Upper lobe of left lung (tissue), 6 donors: ENCODE data around the gene ERGIC1. TPM values are rescaled to one million over a fixed set of nuclear protein-coding genes. Genes with fewer than 3 reads are reported as not detected.

ENCODE experiments used
- ATAC-seq, 2 donors: fragments of 200-7000 bp; cut with Tn5 transposase; one replicate each; pipeline ENCODE4 v1.9.1; 2022; ENCODE audit warnings: mild to moderate bottlenecking in 2 of 2, moderate library complexity in 2 of 2; ENCODE audit not compliant: low FRiP score in 2 of 2
- DNase-seq, 2 donors: peaks; one replicate each; pipeline ENCODE4 v3.0.0-alpha.2; 2019 to 2020
- H3K27ac ChIP-seq, 4 donors: fragments of 200-600 bp; sonication (generic); one replicate each; pipeline ENCODE4 v1.5.1; 2016 to 2019
- H3K27me3 ChIP-seq, 4 donors: fragments of 200-600 bp; sonication (generic); one replicate each; pipeline ENCODE4 v1.5.1; 2017 to 2019
- H3K36me3 ChIP-seq, 4 donors: fragments of 200-600 bp; sonication (generic); one replicate each; pipeline ENCODE4 v1.5.1; 2016 to 2019
- H3K4me1 ChIP-seq, 4 donors: fragments of 200-600 bp; sonication (generic); one replicate each; pipeline ENCODE4 v1.5.1; 2018 to 2019
- H3K4me3 ChIP-seq, 4 donors: fragments of 200-600 bp; sonication (generic); one replicate each; pipeline ENCODE4 v1.5.1; 2017 to 2019; ENCODE audit warnings: mild to moderate bottlenecking in 2 of 4, moderate library complexity in 1 of 4
- H3K9me3 ChIP-seq, 4 donors: fragments of 200-600 bp; sonication (generic); one replicate each; pipeline ENCODE4 v1.5.1; 2018 to 2019
- CTCF ChIP-seq, 6 experiments: fragments of 450-650 bp in 4 of 6; fragments of 200-600 bp in 2 of 6; sonication (generic) in 2 of 6; IDR thresholded peaks; one replicate each; pipeline ENCODE4 v1.5.1; 2016 to 2019; ENCODE audit warnings: antibody characterized with exemption in 6 of 6
- EP300 ChIP-seq, 4 donors: sonication (generic); formaldehyde crosslinking; IDR thresholded peaks; one replicate each; pipeline ENCODE4 v1.5.1; 2017; ENCODE audit warnings: antibody characterized with exemption in 4 of 4, control low read depth in 2 of 4
- POLR2A ChIP-seq, 4 donors: fragments of 450-650 bp; IDR thresholded peaks; one replicate each; pipeline ENCODE4 v1.5.1; 2016 to 2017; ENCODE audit warnings: antibody characterized with exemption in 4 of 4, mild to moderate bottlenecking in 2 of 4
- POLR2AphosphoS5 ChIP-seq, 2 donors: sonication (generic); formaldehyde crosslinking; IDR thresholded peaks; one replicate each; pipeline ENCODE4 v1.5.1; 2017; ENCODE audit warnings: antibody characterized with exemption in 2 of 2
- WGBS, 2 donors: methylation state at CpG; one replicate each; pipeline ENCODE4 v1.1.5; 2017 to 2018; 5-methylcytosine and 5-hydroxymethylcytosine counted together
- total RNA-seq, 6 donors: library from RNA; depleted of rRNA in 4 of 6; stranded (reverse); fragments of >200 nt in 4 of 6; gene quantifications; one replicate each; pipeline versions ENCODE4 v1.1.0 to v1.2.1, GENCODE V29; 2016 to 2021
- donor health status: DM: no; HTN: no; CAD: no; lungs with moderate emphysema.
- donor health status: DM: no; HTN: yes; CAD: no; lungs with severe emphysema.

ERGIC1 gene
- total RNA-seq, 6 donors from 2014 or later = 158 to 225 (median 173) TPM

GRCh38 chr5:172840432-172841154 is 6.5 kb downstream of the ERGIC1 start:
- Histone ChIP-seq H3K36me3 (peaks cover 0 to 14% (median 0%) of the 10 kb centered on the region in 4 donors), H3K4me1 (peaks cover 41 to 54% (median 44%) of the 10 kb centered on the region in 4 donors), H3K27ac (peak overlapping the region in 3 of 4 donors; percentile 11 to 62 (median 54)), H3K27me3 (no peaks in the 10 kb centered on the region), H3K9me3 (no peaks in the 10 kb centered on the region), H3K4me3 (no peak overlapping the region)
- ATAC-seq (no peak), DNase-seq (peak in 1 of 2 donors; percentile 43)
- 76 to 85% methylated on average over 9 to 12 of the region's 12 CpGs for WGBS, 2 donors
- TF ChIP-seq POLR2AphosphoS5 (IDR thresholded peaks at IDR 0.05) = no peak
- no peak for TF ChIP-seq CTCF (IDR thresholded peaks at IDR 0.05)
- no peak for TF ChIP-seq POLR2A (IDR thresholded peaks at IDR 0.05)
- no peak for TF ChIP-seq EP300 (IDR thresholded peaks at IDR 0.05)

DNA sequence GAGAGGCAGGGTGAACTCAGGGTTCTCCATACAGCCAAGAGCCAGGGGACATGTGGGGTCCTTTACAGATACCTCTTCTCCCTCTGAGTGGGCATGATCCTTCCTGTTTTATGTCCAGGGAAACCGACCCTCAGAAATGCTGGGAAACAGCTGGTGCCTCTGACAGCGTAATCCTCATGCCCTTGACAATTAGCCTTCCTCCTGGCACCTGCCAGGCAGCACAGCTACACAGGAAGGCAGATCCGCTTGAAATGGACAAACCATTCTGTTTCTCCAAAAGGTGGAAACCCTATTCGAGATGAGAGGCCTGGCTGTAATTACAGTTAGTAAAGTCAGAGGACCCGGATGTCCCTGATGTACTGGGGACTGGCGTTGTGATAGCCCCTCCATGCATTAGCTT is 7.2 kb downstream of the ERGIC1 start:
- TF ChIP-seq CTCF (IDR thresholded peaks at IDR 0.05) = no peak
- TF ChIP-seq EP300 (IDR thresholded peaks at IDR 0.05) = no peak
- TF ChIP-seq POLR2AphosphoS5 (IDR thresholded peaks at IDR 0.05) = no peak
- no peak for TF ChIP-seq POLR2A (IDR thresholded peaks at IDR 0.05)
- H3K36me3 ChIP-seq = peaks cover 0 to 14% (median 0%) of the 10 kb centered on the region in 4 donors
- H3K4me1 ChIP-seq = peaks cover 40 to 53% (median 45%) of the 10 kb centered on the region in 4 donors
- no peaks in the 10 kb centered on the region for H3K27me3 ChIP-seq
- DNase-seq = no peak
- H3K9me3 ChIP-seq = no peaks in the 10 kb centered on the region
- 63 to 72% methylated on average over 6 of the region's 6 CpGs for WGBS, 2 donors
- H3K27ac ChIP-seq = peak overlapping the region in 3 of 4 donors; percentile 25 to 40 (median 32)
- ATAC-seq = no peak
- no peak overlapping the region for H3K4me3 ChIP-seq

DNA sequence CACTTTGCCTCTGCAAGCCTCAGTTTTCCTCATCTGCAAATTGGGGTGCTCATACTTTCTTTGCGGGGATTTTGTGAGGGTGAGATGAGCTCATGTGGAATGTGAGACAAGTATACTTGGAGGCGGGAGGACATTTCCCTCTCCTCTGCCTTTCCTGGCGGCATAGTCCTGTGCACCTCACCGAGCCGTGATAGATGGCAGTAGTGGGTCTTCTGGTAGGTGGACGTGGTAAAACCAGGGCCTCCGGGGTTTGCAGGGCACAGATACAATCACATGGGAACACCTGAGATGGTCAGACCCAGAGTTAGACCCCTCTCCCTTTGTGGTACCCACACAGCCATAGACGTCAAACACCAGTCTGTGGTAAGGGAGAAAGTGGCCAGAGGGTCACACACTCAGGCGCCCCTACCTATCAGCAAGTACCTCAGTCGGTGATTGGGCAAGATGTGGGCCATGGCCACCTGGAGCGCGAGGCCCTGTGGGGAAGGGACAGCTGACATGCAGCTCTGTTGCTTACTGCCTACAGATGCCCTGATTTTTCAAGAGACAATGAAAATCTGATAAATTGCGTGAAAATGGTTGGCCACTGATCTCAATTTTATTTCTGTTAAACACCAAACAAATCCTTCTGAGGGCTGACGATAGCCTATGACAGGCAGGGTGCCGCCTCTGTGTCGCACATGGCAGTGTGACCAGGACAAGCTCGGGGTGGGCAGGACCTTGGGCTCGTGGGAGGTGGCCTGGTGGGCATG is 9.9 kb downstream of the ERGIC1 start:
- Histone ChIP-seq H3K36me3 (peaks cover 0 to 14% (median 0%) of the 10 kb centered on the region in 4 donors), H3K27ac (peak overlapping the region in 3 of 4 donors; percentile 8 to 43 (median 8)), H3K9me3 (no peaks in the 10 kb centered on the region), H3K4me3 (no peak overlapping the region), H3K4me1 (peaks cover 36 to 57% (median 46%) of the 10 kb centered on the region in 4 donors), H3K27me3 (no peaks in the 10 kb centered on the region)
- ATAC-seq = no peak
- DNase-seq = no peak
- 93 to 95% methylated on average over 17 to 18 of the region's 18 CpGs for WGBS, 2 donors
- TF ChIP-seq CTCF (IDR thresholded peaks at IDR 0.05) (no peak), EP300 (IDR thresholded peaks at IDR 0.05) (no peak), POLR2AphosphoS5 (IDR thresholded peaks at IDR 0.05) (no peak), POLR2A (IDR thresholded peaks at IDR 0.05) (no peak)

DNA sequence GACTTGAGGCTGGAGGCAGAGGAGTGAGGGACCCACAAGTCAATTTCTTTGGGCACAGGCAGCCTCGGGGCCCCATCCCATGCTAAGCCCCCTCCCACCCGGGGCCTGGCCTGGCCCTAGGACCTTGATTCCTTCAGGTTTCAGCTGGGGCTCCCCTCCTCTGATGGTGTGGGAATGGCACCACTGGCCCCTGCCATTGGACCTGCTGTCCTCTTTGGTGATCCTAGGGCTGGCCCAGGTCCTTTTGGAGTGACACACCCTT is 10.5 kb downstream of the ERGIC1 start:
- Histone ChIP-seq H3K36me3 (peaks cover 0 to 14% (median 0%) of the 10 kb centered on the region in 4 donors), H3K27me3 (no peaks in the 10 kb centered on the region), H3K27ac (peak overlapping the region in 2 of 4 donors; percentile 8 to 43), H3K4me3 (no peak overlapping the region), H3K4me1 (peaks cover 42 to 60% (median 50%) of the 10 kb centered on the region in 4 donors), H3K9me3 (no peaks in the 10 kb centered on the region)
- no peak for ATAC-seq
- TF ChIP-seq POLR2A (IDR thresholded peaks at IDR 0.05) = no peak
- no peak for TF ChIP-seq CTCF (IDR thresholded peaks at IDR 0.05)
- TF ChIP-seq EP300 (IDR thresholded peaks at IDR 0.05) = no peak
- no peak for TF ChIP-seq POLR2AphosphoS5 (IDR thresholded peaks at IDR 0.05)
- WGBS, 2 donors = 81% methylated on average over 2 of the region's 2 CpGs; no CpG with 5 or more reads in 1 of the 2 donors
- no peak for DNase-seq
